Chondrocyte (in vitro differentiated cells): ENCODE data around the gene GTF2H3. TPM values are rescaled to one million over a fixed set of nuclear protein-coding genes. Genes with fewer than 3 reads are reported as not detected.

Experiments
- DNase-seq: peaks from one replicate; pipeline ENCODE4 v3.0.0; 2021; ENCODE audit warnings: mixed read lengths, low spot score
- H3K27ac Mint-ChIP-seq: one replicate; pipeline ENCODE4 v1.8.0; 2021; ENCODE audit warnings: mild to moderate bottlenecking, moderate library complexity, mixed read lengths; ENCODE audit not compliant: unreplicated experiment
- H3K27me3 Mint-ChIP-seq: 2 replicates; pipeline ENCODE4 v1.8.0; 2021; ENCODE audit warnings: low read depth, mixed read lengths
- H3K36me3 Mint-ChIP-seq: 2 replicates; pipeline ENCODE4 v1.8.0; 2021; ENCODE audit warnings: low read depth, mixed read lengths
- H3K4me1 Mint-ChIP-seq: 2 replicates; pipeline ENCODE4 v1.8.0; 2021; ENCODE audit warnings: low read depth, mild to moderate bottlenecking, mixed read lengths
- H3K4me3 Mint-ChIP-seq: one replicate; pipeline ENCODE4 v1.8.0; 2021; ENCODE audit warnings: mild to moderate bottlenecking, moderate library complexity, mixed read lengths; ENCODE audit not compliant: unreplicated experiment
- H3K9me3 Mint-ChIP-seq: 2 replicates; pipeline ENCODE4 v1.8.0; 2021; ENCODE audit warnings: low read depth, mixed read lengths
- total RNA-seq: library from RNA; stranded (reverse); gene quantifications from 3 replicates; pipeline ENCODE4 v1.2.1, GENCODE V29; 2021
- TF ChIP-seq, protein P1 (sequence below): fragments of 200-600 bp; sonication (generic); IDR thresholded peaks from 2 replicates; pipeline ENCODE4 v1.5.0; 2021; ENCODE audit warnings: antibody characterized with exemption, mild to moderate bottlenecking, moderate library complexity

Gene GTF2H3
- total RNA-seq, 1 donor from 2014 or later: 28.8 TPM

DNA sequence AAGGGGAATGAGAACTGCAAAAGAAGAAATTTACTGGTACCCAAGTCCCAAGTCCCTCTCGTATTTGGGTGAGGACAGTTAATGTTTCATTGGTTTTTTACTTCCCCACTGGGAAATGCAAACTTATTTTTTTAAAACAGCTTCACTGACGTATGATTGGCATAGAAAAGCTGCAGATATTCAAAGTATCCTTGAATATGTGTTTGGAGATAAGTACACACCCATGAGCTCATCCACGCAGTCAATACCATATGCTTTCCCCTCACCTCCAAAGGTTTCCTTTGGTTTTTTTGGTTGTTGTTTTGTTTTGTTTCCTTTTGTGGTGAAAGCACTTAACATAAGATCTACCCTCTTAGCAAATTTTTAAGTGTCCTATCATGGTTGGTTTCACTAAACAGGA is 50.3 kb downstream of the GTF2H3 start:
- no peak overlapping the region for H3K4me3 Mint-ChIP-seq
- no peak overlapping the region for H3K27ac Mint-ChIP-seq
- no peaks in the 10 kb centered on the region for H3K4me1 Mint-ChIP-seq
- no peak for DNase-seq
- H3K36me3 Mint-ChIP-seq: peaks cover 18% of the 10 kb centered on the region
- no peaks in the 10 kb centered on the region for H3K27me3 Mint-ChIP-seq
- TF ChIP-seq, protein P1, sequence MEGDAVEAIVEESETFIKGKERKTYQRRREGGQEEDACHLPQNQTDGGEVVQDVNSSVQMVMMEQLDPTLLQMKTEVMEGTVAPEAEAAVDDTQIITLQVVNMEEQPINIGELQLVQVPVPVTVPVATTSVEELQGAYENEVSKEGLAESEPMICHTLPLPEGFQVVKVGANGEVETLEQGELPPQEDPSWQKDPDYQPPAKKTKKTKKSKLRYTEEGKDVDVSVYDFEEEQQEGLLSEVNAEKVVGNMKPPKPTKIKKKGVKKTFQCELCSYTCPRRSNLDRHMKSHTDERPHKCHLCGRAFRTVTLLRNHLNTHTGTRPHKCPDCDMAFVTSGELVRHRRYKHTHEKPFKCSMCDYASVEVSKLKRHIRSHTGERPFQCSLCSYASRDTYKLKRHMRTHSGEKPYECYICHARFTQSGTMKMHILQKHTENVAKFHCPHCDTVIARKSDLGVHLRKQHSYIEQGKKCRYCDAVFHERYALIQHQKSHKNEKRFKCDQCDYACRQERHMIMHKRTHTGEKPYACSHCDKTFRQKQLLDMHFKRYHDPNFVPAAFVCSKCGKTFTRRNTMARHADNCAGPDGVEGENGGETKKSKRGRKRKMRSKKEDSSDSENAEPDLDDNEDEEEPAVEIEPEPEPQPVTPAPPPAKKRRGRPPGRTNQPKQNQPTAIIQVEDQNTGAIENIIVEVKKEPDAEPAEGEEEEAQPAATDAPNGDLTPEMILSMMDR: no peak
- no peaks in the 10 kb centered on the region for H3K9me3 Mint-ChIP-seq

DNA sequence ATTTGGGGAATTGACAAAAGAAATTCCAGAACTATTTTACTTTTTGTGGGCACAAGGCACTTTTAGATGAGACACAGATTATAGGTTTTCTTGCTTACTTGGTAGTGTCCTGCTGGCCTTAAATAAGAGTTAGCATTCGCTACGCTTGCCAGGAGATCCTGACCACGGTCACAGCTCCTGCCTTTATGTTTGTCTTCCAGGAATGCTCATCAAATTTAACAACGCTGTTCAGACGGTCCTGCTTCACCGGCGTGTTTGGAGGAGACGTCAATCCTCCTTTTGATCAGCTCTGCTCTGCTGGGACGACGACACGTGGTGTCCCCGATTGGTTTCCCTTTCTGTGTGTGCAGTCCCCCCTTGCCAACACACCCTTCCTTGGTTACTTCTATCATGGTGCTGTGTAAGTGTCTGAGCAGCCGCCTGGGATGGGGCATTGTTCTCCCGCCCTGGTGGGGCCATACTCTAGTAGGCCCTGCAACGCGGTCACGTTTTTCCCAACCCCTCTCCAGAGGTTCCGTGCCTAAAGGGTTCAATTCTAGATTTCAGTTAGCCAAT is 53.1 kb downstream of the GTF2H3 start:
- H3K36me3 Mint-ChIP-seq: peaks cover 18% of the 10 kb centered on the region
- H3K4me1 Mint-ChIP-seq: no peaks in the 10 kb centered on the region
- TF ChIP-seq, protein P1: no peak
- H3K27me3 Mint-ChIP-seq: no peaks in the 10 kb centered on the region
- H3K4me3 Mint-ChIP-seq: no peak overlapping the region
- no peak for DNase-seq
- H3K9me3 Mint-ChIP-seq: no peaks in the 10 kb centered on the region
- no peak overlapping the region for H3K27ac Mint-ChIP-seq

- Mint-ChIP-seq H3K36me3 (peaks cover 24% of the 10 kb centered on the region), H3K9me3 (no peaks in the 10 kb centered on the region), H3K27me3 (no peaks in the 10 kb centered on the region), H3K27ac (no peak overlapping the region), H3K4me1 (no peaks in the 10 kb centered on the region), H3K4me3 (no peak overlapping the region)
- TF ChIP-seq, protein P1: no peak
- DNase-seq: no peak
These were observed 56.7 kb downstream of the GTF2H3 start for GRCh38 chr12:123690191-123690840.

GRCh38 chr12:123696207-123696606 is 62.6 kb downstream of the GTF2H3 start:
- TF ChIP-seq, protein P1: no peak
- Mint-ChIP-seq H3K27me3 (no peaks in the 10 kb centered on the region), H3K4me3 (no peak overlapping the region), H3K9me3 (no peaks in the 10 kb centered on the region), H3K36me3 (peaks cover 25% of the 10 kb centered on the region), H3K27ac (no peak overlapping the region), H3K4me1 (no peaks in the 10 kb centered on the region)
- DNase-seq: no peak

- Mint-ChIP-seq H3K9me3 (no peaks in the 10 kb centered on the region), H3K27ac (no peak overlapping the region), H3K27me3 (no peaks in the 10 kb centered on the region), H3K4me1 (no peaks in the 10 kb centered on the region), H3K4me3 (no peak overlapping the region), H3K36me3 (peaks cover 23% of the 10 kb centered on the region)
- TF ChIP-seq, protein P1: no peak
- no peak for DNase-seq
These were observed 63.0 kb downstream of the GTF2H3 start for GRCh38 chr12:123696646-123697045.
